WTC11 (cell line): ENCODE data around the gene FOXA3. TPM values are rescaled to one million over a fixed set of nuclear protein-coding genes. Genes with fewer than 3 reads are reported as not detected.

Experiments used
- ATAC-seq: fragments of 200-7000 bp; cut with Tn5 transposase; 2 replicates; pipeline ENCODE4 v1.10.0; 2021; ENCODE audit warnings: mild to moderate bottlenecking, moderate library complexity
- CTCF ChIA-PET: fragments of 300-600 bp; sonication (Branson Sonifier 250); formaldehyde crosslinking; loops from one replicate; lab custom pipeline; 2021; ENCODE audit warnings: antibody characterized with exemption; lab: Charles Lee
- POLR2A ChIA-PET: fragments of 350-600 bp; sonication (Branson Sonifier 250); formaldehyde crosslinking; loops from one replicate; lab custom pipeline; 2021; ENCODE audit warnings: antibody characterized with exemption; lab: Charles Lee
- DNase-seq: peaks from one replicate; pipeline ENCODE4 v3.0.0; 2021; ENCODE audit warnings: low spot score
- H3K27ac Mint-ChIP-seq: 2 replicates; pipeline ENCODE4 v1.8.0; 2021; ENCODE audit warnings: mixed read lengths
- H3K27me3 Mint-ChIP-seq: 2 replicates; pipeline ENCODE4 v1.8.0; 2021; ENCODE audit warnings: low read depth, mild to moderate bottlenecking, moderate library complexity, mixed read lengths
- H3K36me3 Mint-ChIP-seq: 2 replicates; pipeline ENCODE4 v1.8.0; 2021; ENCODE audit warnings: mixed read lengths
- H3K4me1 Mint-ChIP-seq: 2 replicates; pipeline ENCODE4 v1.8.0; 2022; ENCODE audit warnings: mixed read lengths
- H3K4me3 Mint-ChIP-seq: 2 replicates; pipeline ENCODE4 v1.8.0; 2021; ENCODE audit warnings: mild to moderate bottlenecking, moderate library complexity, mixed read lengths
- H3K9me3 Mint-ChIP-seq: 2 replicates; pipeline ENCODE4 v1.8.0; 2021; ENCODE audit warnings: mixed read lengths
- ATF3 ChIP-seq: sonication (generic); formaldehyde crosslinking; conservative IDR thresholded peaks from 2 replicates; pipeline ENCODE4 v1.8.1; 2022; ENCODE audit warnings: mild to moderate bottlenecking, missing genetic modification reagents
- FOXP4 ChIP-seq: sonication (generic); formaldehyde crosslinking; IDR thresholded peaks from 2 replicates; pipeline ENCODE4 v1.8.0; 2022; ENCODE audit warnings: mild to moderate bottlenecking, missing genetic modification reagents
- GRHL2 ChIP-seq: fragments of 250-450 bp; sonication (Bioruptor Pico); IDR thresholded peaks from 2 replicates; pipeline ENCODE4 v1.8.0; 2022; ENCODE audit warnings: mild to moderate bottlenecking, moderate library complexity; ENCODE audit not compliant: insufficient replicate concordance, severe bottlenecking
- GTF2I ChIP-seq: fragments of 250-450 bp; sonication (Bioruptor Pico); conservative IDR thresholded peaks from 2 replicates; pipeline ENCODE4 v1.4.0; 2021; ENCODE audit warnings: mild to moderate bottlenecking
- IRF2 ChIP-seq: sonication (generic); formaldehyde crosslinking; IDR thresholded peaks from 2 replicates; pipeline ENCODE4 v1.8.0; 2022; ENCODE audit warnings: low read depth, missing genetic modification reagents, borderline replicate concordance
- JUN ChIP-seq: sonication (generic); formaldehyde crosslinking; IDR thresholded peaks from 2 replicates; pipeline ENCODE4 v1.8.0; 2023; ENCODE audit warnings: mild to moderate bottlenecking, missing genetic modification reagents
- MYBL2 ChIP-seq: sonication (generic); formaldehyde crosslinking; IDR thresholded peaks from 2 replicates; pipeline ENCODE4 v1.8.1; 2023; ENCODE audit warnings: mild to moderate bottlenecking, moderate library complexity, missing genetic modification reagents
- NR1H2 ChIP-seq: sonication (generic); formaldehyde crosslinking; IDR thresholded peaks from 2 replicates; pipeline ENCODE4 v1.9.0; 2021; ENCODE audit warnings: mild to moderate bottlenecking, moderate library complexity, missing genetic modification reagents
- SMAD3 ChIP-seq: sonication (generic); formaldehyde crosslinking; IDR thresholded peaks from 2 replicates; pipeline ENCODE4 v1.8.0; 2022; ENCODE audit warnings: missing genetic modification reagents, mild to moderate bottlenecking, borderline replicate concordance
- TEAD4 ChIP-seq: sonication (generic); formaldehyde crosslinking; IDR thresholded peaks from 2 replicates; pipeline ENCODE4 v1.8.0; 2022; ENCODE audit warnings: mild to moderate bottlenecking, missing genetic modification reagents
- ZMAT4 ChIP-seq: fragments of 250-450 bp; sonication (Bioruptor Pico); IDR thresholded peaks from 2 replicates; pipeline ENCODE4 v1.9.0; 2021; ENCODE audit warnings: mild to moderate bottlenecking
- ZNF121 ChIP-seq: sonication (generic); formaldehyde crosslinking; IDR thresholded peaks from 2 replicates; pipeline ENCODE4 v1.8.0; 2023; ENCODE audit warnings: missing genetic modification reagents
- ZNF138 ChIP-seq: sonication (generic); formaldehyde crosslinking; conservative IDR thresholded peaks from 2 replicates; pipeline ENCODE4 v1.8.1; 2022; ENCODE audit warnings: mild to moderate bottlenecking, moderate library complexity, missing genetic modification reagents
- ZNF232 ChIP-seq: sonication (generic); formaldehyde crosslinking; IDR thresholded peaks from 2 replicates; pipeline ENCODE4 v1.8.0; 2022; ENCODE audit warnings: mild to moderate bottlenecking, missing genetic modification reagents
- total RNA-seq: library from RNA; stranded (reverse); gene quantifications from 3 replicates; pipeline ENCODE4 v1.2.3, GENCODE V29; 2021
- TF ChIP-seq, protein P1 (sequence below): sonication (generic); formaldehyde crosslinking; IDR thresholded peaks from 2 replicates; pipeline ENCODE4 v1.8.0; 2023; ENCODE audit warnings: missing genetic modification reagents, mild to moderate bottlenecking, borderline replicate concordance
- TF ChIP-seq, protein P2 (sequence below): fragments of 250-450 bp; sonication (Bioruptor Pico); IDR thresholded peaks from 2 replicates; pipeline ENCODE4 v1.9.0; 2021; ENCODE audit warnings: moderate library complexity, mild to moderate bottlenecking, inconsistent platforms, borderline replicate concordance
- TF ChIP-seq, protein P3 (sequence below): sonication (generic); formaldehyde crosslinking; IDR thresholded peaks from 2 replicates; pipeline ENCODE4 v1.8.1; 2023; ENCODE audit warnings: mild to moderate bottlenecking, missing genetic modification reagents, moderate library complexity
- TF ChIP-seq, protein P4 (sequence below): sonication (generic); formaldehyde crosslinking; IDR thresholded peaks from 2 replicates; pipeline ENCODE4 v1.8.1; 2022; ENCODE audit warnings: low read depth, mild to moderate bottlenecking, moderate library complexity, missing genetic modification reagents, borderline replicate concordance
- TF ChIP-seq, protein P5 (sequence below): sonication (generic); formaldehyde crosslinking; conservative IDR thresholded peaks from 2 replicates; pipeline ENCODE4 v1.8.1; 2023; ENCODE audit warnings: mild to moderate bottlenecking, low read depth, missing genetic modification reagents, moderate library complexity

Gene FOXA3
- total RNA-seq, 1 experiment from 2014 or later, result 20.7 TPM

DNA sequence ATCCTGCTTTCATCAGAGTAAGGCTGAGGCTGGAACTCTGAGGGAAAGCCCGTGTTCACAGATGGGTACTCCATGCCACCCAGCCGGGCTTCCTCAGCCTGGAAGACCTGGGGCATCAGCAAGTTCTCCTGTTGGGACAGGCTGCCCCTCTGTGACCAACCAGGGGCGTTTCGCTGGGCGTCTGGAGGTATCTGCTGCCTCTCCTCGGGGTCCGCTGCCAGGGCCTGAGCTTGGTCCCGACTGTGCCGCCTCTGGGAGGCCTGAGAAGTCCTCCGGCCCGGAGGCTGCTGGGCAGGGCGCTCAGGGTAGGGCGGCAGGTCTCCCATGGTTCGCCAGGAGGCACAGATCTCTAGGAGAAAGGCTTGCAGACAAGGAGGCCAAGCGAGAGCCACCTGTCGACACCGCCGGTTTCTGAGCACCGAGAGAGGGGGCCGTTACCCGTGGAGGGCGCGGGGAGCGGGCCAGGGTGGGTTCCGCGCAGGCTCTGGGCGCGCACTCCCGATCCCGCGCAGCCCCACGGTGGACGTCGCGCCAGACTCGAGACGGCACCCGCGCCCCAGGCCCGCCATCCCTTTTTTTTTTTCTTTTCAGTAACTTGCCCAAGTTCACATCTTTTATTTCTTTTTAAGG, 49.2 kb upstream of the FOXA3 start, which contains the start of gene RSPH6A (continued):
- TF ChIP-seq MYBL2 (CRISPR knock-in tag), result peak; percentile 20; the same call in 1 of the 2 replicates
- TF ChIP-seq, protein P1, sequence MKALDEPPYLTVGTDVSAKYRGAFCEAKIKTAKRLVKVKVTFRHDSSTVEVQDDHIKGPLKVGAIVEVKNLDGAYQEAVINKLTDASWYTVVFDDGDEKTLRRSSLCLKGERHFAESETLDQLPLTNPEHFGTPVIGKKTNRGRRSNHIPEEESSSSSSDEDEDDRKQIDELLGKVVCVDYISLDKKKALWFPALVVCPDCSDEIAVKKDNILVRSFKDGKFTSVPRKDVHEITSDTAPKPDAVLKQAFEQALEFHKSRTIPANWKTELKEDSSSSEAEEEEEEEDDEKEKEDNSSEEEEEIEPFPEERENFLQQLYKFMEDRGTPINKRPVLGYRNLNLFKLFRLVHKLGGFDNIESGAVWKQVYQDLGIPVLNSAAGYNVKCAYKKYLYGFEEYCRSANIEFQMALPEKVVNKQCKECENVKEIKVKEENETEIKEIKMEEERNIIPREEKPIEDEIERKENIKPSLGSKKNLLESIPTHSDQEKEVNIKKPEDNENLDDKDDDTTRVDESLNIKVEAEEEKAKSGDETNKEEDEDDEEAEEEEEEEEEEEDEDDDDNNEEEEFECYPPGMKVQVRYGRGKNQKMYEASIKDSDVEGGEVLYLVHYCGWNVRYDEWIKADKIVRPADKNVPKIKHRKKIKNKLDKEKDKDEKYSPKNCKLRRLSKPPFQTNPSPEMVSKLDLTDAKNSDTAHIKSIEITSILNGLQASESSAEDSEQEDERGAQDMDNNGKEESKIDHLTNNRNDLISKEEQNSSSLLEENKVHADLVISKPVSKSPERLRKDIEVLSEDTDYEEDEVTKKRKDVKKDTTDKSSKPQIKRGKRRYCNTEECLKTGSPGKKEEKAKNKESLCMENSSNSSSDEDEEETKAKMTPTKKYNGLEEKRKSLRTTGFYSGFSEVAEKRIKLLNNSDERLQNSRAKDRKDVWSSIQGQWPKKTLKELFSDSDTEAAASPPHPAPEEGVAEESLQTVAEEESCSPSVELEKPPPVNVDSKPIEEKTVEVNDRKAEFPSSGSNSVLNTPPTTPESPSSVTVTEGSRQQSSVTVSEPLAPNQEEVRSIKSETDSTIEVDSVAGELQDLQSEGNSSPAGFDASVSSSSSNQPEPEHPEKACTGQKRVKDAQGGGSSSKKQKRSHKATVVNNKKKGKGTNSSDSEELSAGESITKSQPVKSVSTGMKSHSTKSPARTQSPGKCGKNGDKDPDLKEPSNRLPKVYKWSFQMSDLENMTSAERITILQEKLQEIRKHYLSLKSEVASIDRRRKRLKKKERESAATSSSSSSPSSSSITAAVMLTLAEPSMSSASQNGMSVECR (CRISPR knock-in tag), result peak; percentile 52; the same call in 1 of the 2 replicates
- TF ChIP-seq, protein P2, sequence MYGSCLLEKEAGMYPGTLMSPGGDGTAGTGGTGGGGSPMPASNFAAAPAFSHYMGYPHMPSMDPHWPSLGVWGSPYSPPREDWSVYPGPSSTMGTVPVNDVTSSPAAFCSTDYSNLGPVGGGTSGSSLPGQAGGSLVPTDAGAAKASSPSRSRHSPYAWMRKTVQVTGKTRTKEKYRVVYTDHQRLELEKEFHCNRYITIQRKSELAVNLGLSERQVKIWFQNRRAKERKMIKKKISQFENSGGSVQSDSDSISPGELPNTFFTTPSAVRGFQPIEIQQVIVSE (CRISPR knock-in tag), result no peak
- TF ChIP-seq, protein P3, sequence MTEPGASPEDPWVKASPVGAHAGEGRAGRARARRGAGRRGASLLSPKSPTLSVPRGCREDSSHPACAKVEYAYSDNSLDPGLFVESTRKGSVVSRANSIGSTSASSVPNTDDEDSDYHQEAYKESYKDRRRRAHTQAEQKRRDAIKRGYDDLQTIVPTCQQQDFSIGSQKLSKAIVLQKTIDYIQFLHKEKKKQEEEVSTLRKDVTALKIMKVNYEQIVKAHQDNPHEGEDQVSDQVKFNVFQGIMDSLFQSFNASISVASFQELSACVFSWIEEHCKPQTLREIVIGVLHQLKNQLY, result no peak
- TF ChIP-seq, protein P4, sequence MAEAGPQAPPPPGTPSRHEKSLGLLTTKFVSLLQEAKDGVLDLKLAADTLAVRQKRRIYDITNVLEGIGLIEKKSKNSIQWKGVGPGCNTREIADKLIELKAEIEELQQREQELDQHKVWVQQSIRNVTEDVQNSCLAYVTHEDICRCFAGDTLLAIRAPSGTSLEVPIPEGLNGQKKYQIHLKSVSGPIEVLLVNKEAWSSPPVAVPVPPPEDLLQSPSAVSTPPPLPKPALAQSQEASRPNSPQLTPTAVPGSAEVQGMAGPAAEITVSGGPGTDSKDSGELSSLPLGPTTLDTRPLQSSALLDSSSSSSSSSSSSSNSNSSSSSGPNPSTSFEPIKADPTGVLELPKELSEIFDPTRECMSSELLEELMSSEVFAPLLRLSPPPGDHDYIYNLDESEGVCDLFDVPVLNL (CRISPR knock-in tag), result no peak; the same call in 1 of the 2 replicates
- TF ChIP-seq, all 79 proteins: peak for 13

DNA sequence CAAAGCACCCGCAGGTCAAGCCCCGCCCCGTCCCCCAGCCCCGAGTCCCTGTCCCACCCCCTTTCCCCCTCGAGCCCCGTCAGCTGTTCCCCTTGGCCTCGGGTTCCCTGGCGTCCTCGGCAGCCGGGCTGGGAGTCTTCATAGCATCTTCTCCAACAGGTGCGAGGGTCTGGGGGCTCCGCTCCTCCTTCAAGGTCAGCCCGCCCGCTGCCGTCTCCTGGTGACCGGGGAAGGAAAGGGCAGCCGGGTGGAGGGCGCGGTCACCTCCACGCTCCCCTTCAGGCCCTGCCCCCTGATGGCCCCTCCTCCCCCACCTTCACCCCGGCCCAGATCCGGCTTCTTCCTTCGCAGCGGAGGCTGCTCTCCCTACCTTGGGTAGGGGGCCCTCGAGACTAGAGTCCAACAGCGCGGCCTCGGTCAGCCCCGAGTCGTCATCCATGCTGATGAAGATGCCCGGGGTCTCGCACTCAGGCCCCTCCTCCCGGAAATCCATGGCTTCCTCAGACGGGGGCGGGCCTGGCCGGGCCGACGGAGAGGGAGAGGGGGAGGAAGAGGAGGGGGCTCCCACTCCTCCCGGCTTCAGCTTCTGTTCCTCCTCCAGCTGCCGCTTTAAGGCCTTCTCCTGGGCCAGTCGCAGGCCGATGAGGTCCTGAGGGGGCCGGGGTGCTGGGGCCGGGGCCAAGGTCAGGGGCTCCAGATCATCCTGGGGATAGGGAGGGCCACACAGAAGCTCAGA, 48.5 kb upstream of the FOXA3 start:
- CTCF ChIA-PET, result interaction anchor here (0.9 to 7.2 kb wide), 24 partner anchors 8 to 1536 kb away, joined by 3 to 135 read pairs (median 10); partner anchors contain the start of genes DMPK, DMWD, FOXA3 and IRF2BP1
- H3K4me3 Mint-ChIP-seq, result peak overlapping the region; percentile 89
- POLR2A ChIA-PET, result interaction anchor here (0.6 to 4.0 kb wide), 8 partner anchors 16 to 296 kb away, joined by 3 to 47 read pairs (median 4); partner anchors contain the start of genes DMWD, FOXA3, QPCTL and SIX5
- peaks cover 34% of the 10 kb centered on the region for H3K4me1 Mint-ChIP-seq
- H3K27ac Mint-ChIP-seq, result peak overlapping the region; percentile 95
- H3K36me3 Mint-ChIP-seq, result peaks cover 8% of the 10 kb centered on the region
- DNase-seq (peak; percentile 89), ATAC-seq (peak; percentile 52)
- no peaks in the 10 kb centered on the region for H3K9me3 Mint-ChIP-seq
- no peaks in the 10 kb centered on the region; the same call in none of the 2 replicates for H3K27me3 Mint-ChIP-seq
- TF ChIP-seq GTF2I (CRISPR knock-in tag) (no peak), SMAD3 (CRISPR knock-in tag) (no peak), GRHL2 (CRISPR knock-in tag) (no peak), IRF2 (CRISPR knock-in tag) (no peak), ZNF138 (CRISPR knock-in tag) (peak; percentile 56; the same call in 1 of the 2 replicates), ZNF232 (CRISPR knock-in tag) (no peak; the same call in 1 of the 2 replicates), TEAD4 (CRISPR knock-in tag) (no peak), ZMAT4 (CRISPR knock-in tag) (no peak), ATF3 (CRISPR knock-in tag) (no peak), JUN (CRISPR knock-in tag) (no peak), ZNF121 (CRISPR knock-in tag) (peak; percentile 92), FOXP4 (CRISPR knock-in tag) (0 out of 2 replicates have a peak, but pooled peaks have one; percentile 17), NR1H2 (CRISPR knock-in tag) (no peak)
- TF ChIP-seq, protein P5, sequence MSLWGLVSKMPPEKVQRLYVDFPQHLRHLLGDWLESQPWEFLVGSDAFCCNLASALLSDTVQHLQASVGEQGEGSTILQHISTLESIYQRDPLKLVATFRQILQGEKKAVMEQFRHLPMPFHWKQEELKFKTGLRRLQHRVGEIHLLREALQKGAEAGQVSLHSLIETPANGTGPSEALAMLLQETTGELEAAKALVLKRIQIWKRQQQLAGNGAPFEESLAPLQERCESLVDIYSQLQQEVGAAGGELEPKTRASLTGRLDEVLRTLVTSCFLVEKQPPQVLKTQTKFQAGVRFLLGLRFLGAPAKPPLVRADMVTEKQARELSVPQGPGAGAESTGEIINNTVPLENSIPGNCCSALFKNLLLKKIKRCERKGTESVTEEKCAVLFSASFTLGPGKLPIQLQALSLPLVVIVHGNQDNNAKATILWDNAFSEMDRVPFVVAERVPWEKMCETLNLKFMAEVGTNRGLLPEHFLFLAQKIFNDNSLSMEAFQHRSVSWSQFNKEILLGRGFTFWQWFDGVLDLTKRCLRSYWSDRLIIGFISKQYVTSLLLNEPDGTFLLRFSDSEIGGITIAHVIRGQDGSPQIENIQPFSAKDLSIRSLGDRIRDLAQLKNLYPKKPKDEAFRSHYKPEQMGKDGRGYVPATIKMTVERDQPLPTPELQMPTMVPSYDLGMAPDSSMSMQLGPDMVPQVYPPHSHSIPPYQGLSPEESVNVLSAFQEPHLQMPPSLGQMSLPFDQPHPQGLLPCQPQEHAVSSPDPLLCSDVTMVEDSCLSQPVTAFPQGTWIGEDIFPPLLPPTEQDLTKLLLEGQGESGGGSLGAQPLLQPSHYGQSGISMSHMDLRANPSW (CRISPR knock-in tag), result no peak
- TF ChIP-seq, protein P2 (CRISPR knock-in tag), result no peak
